Ishikawa (cell line): Measurements from ENCODE around the gene DISP3.

Experiments used
- CEBPB ChIP-seq: IDR thresholded peaks from 2 replicates; pipeline ENCODE4 v1.6.1; 2012
- CREB1 ChIP-seq: IDR thresholded peaks from 2 replicates; pipeline ENCODE4 v1.6.1; 2012; ENCODE audit warnings: low read depth
- EGR1 ChIP-seq: IDR thresholded peaks from 2 replicates; pipeline ENCODE4 v1.6.1; 2012
- EP300 ChIP-seq: IDR thresholded peaks from 2 replicates; pipeline ENCODE4 v1.6.1; 2012; ENCODE audit warnings: borderline replicate concordance
- FOXM1 ChIP-seq: IDR thresholded peaks from 2 replicates; pipeline ENCODE4 v1.6.1; 2012; ENCODE audit warnings: low read depth, borderline replicate concordance
- MAX ChIP-seq: IDR thresholded peaks from 2 replicates; pipeline ENCODE4 v1.6.1; 2012
- NFIC ChIP-seq: IDR thresholded peaks from 2 replicates; pipeline ENCODE4 v1.6.1; 2012
- RAD21 ChIP-seq: IDR thresholded peaks from 2 replicates; pipeline ENCODE4 v1.6.1; 2012; ENCODE audit warnings: low read depth
- REST ChIP-seq: IDR thresholded peaks from 2 replicates; pipeline ENCODE4 v1.6.1; 2012; ENCODE audit warnings: low read depth, mild to moderate bottlenecking
- TAF1 ChIP-seq: IDR thresholded peaks from 2 replicates; pipeline ENCODE4 v1.6.1; 2012; ENCODE audit warnings: low read depth, mild to moderate bottlenecking
- TCF12 ChIP-seq: IDR thresholded peaks from 2 replicates; pipeline ENCODE4 v1.6.1; 2012; ENCODE audit warnings: low read depth
- TEAD4 ChIP-seq: IDR thresholded peaks from 2 replicates; pipeline ENCODE4 v1.6.1; 2012
- USF1 ChIP-seq: IDR thresholded peaks from 2 replicates; pipeline ENCODE4 v1.6.1; 2012
- YY1 ChIP-seq: IDR thresholded peaks from 2 replicates; pipeline ENCODE4 v1.6.1; 2012; ENCODE audit warnings: low read depth
- ZBTB7A ChIP-seq: IDR thresholded peaks from 2 replicates; pipeline ENCODE4 v1.6.1; 2012; ENCODE audit warnings: low read depth

The DISP3 gene

GRCh38 chr1:11541236-11541635 is 62.3 kb downstream of the DISP3 start:
- TF ChIP-seq USF1: no peak

GRCh38 chr1:11541956-11542355 is 63.0 kb downstream of the DISP3 start:
- no peak for TF ChIP-seq CREB1
- TF ChIP-seq USF1: no peak
- no peak for TF ChIP-seq TAF1
- TF ChIP-seq RAD21: no peak
- no peak for TF ChIP-seq ZBTB7A
- no peak for TF ChIP-seq EP300
- TF ChIP-seq CEBPB: no peak
- TF ChIP-seq TEAD4: no peak
- TF ChIP-seq NFIC: no peak
- no peak for TF ChIP-seq YY1
- no peak for TF ChIP-seq TCF12
- no peak for TF ChIP-seq FOXM1
- TF ChIP-seq REST: no peak
- no peak for TF ChIP-seq MAX
- TF ChIP-seq EGR1: no peak

- TF ChIP-seq MAX (no peak), CREB1 (no peak), ZBTB7A (no peak), TEAD4 (no peak), USF1 (no peak), NFIC (no peak), EGR1 (no peak), FOXM1 (no peak), EP300 (no peak), REST (no peak), TAF1 (no peak)
Measured at GRCh38 chr1:11543392-11543791, 64.4 kb downstream of the DISP3 start.

- TF ChIP-seq EGR1 (no peak), CREB1 (no peak), USF1 (no peak), TCF12 (no peak), ZBTB7A (no peak), YY1 (no peak), TAF1 (no peak)
Measured at GRCh38 chr1:11543796-11544195, 64.8 kb downstream of the DISP3 start.

- TF ChIP-seq EP300 (no peak), EGR1 (no peak), CREB1 (no peak), CEBPB (no peak), MAX (no peak), YY1 (no peak), USF1 (no peak), RAD21 (no peak), NFIC (no peak), FOXM1 (no peak), TCF12 (no peak), TAF1 (no peak), ZBTB7A (no peak), TEAD4 (no peak), REST (no peak)
Measured at GRCh38 chr1:11546456-11546855, 67.5 kb downstream of the DISP3 start.
